Esophagus squamous epithelium (tissue), 5 donors: ENCODE results near the gene PTPRN2. TPM values are rescaled to one million over a fixed set of nuclear protein-coding genes. Genes with fewer than 3 reads are reported as not detected.

Experiments
- DNase-seq: peaks from one replicate; lab custom pipeline; 2025; lab: John Stamatoyannopoulos, UW
- H3K27ac ChIP-seq, 4 donors: fragments of 200-600 bp; sonication (generic); one replicate each; pipeline ENCODE4 v1.5.1; 2016 to 2019; ENCODE audit warnings: mild to moderate bottlenecking in 1 of 4
- H3K27me3 ChIP-seq, 4 donors: fragments of 200-600 bp; sonication (generic); 1 replicate in 3 of 4; 2 replicates in 1 of 4; pipeline versions ENCODE4 v1.5.1 to v1.6.0; 2017 to 2021; ENCODE audit warnings: antibody characterized with exemption in 1 of 4
- H3K36me3 ChIP-seq, 3 donors: fragments of 200-600 bp; sonication (generic); one replicate each; pipeline ENCODE4 v1.5.1; 2016 to 2019
- H3K4me1 ChIP-seq, 3 donors: fragments of 200-600 bp; sonication (generic); one replicate each; pipeline ENCODE4 v1.5.1; 2017 to 2019
- H3K4me3 ChIP-seq, 4 donors: fragments of 200-600 bp; sonication (generic); 1 replicate in 3 of 4; 2 replicates in 1 of 4; pipeline ENCODE4 v1.5.1; 2016 to 2019; ENCODE audit warnings: mild to moderate bottlenecking in 2 of 4, moderate library complexity in 1 of 4
- H3K9me3 ChIP-seq, 3 donors: fragments of 200-600 bp; sonication (generic); one replicate each; pipeline ENCODE4 v1.5.1; 2016 to 2019
- POLR2A ChIP-seq, 4 donors: fragments of 450-650 bp; IDR thresholded peaks; one replicate each; pipeline ENCODE4 v1.6.1; 2017; ENCODE audit warnings: antibody characterized with exemption in 4 of 4, mild to moderate bottlenecking in 4 of 4, moderate library complexity in 3 of 4
- WGBS, 2 donors: methylation state at CpG; one replicate each; pipeline ENCODE4 v1.1.5; 2018; 5-methylcytosine and 5-hydroxymethylcytosine counted together
- intact Hi-C: fragments of 100-400 bp; cut with DNase I; formaldehyde crosslinking; loops from one replicate; pipeline ENCODE4 v1.15.0; 2022
- total RNA-seq, 4 donors: library from RNA; depleted of rRNA; stranded (reverse); fragments of >200 nt; gene quantifications; one replicate each; pipeline ENCODE4 v1.1.0, GENCODE V29; 2016
- TF ChIP-seq, protein P1 (sequence below), 6 experiments: fragments of 450-650 bp in 4 of 6; fragments of 200-600 bp in 2 of 6; sonication (generic) in 2 of 6; IDR thresholded peaks; one replicate each; pipeline ENCODE4 v1.5.1; 2016 to 2019; ENCODE audit warnings: antibody characterized with exemption in 6 of 6, mild to moderate bottlenecking in 4 of 6, moderate library complexity in 4 of 6
- donor health status: DM: yes; HTN: yes; CAD: no.

Gene PTPRN2
- total RNA-seq, 4 donors from 2014 or later, result 0.38 to 2.7 (median 1.0) TPM

GRCh38 chr7:157954901-157955300, 632.7 kb downstream of the PTPRN2 start:
- TF ChIP-seq, protein P1, sequence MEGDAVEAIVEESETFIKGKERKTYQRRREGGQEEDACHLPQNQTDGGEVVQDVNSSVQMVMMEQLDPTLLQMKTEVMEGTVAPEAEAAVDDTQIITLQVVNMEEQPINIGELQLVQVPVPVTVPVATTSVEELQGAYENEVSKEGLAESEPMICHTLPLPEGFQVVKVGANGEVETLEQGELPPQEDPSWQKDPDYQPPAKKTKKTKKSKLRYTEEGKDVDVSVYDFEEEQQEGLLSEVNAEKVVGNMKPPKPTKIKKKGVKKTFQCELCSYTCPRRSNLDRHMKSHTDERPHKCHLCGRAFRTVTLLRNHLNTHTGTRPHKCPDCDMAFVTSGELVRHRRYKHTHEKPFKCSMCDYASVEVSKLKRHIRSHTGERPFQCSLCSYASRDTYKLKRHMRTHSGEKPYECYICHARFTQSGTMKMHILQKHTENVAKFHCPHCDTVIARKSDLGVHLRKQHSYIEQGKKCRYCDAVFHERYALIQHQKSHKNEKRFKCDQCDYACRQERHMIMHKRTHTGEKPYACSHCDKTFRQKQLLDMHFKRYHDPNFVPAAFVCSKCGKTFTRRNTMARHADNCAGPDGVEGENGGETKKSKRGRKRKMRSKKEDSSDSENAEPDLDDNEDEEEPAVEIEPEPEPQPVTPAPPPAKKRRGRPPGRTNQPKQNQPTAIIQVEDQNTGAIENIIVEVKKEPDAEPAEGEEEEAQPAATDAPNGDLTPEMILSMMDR (IDR thresholded peaks at IDR 0.05), result no peak
- TF ChIP-seq POLR2A (IDR thresholded peaks at IDR 0.05), result no peak
- H3K4me3 ChIP-seq, result no peak overlapping the region
- intact Hi-C loops, result no loop called here
- H3K36me3 ChIP-seq, result no peaks in the 10 kb centered on the region
- no peak overlapping the region for H3K27ac ChIP-seq
- no peak for DNase-seq
- no peaks in the 10 kb centered on the region for H3K4me1 ChIP-seq
- WGBS, 2 donors, result 76 to 78% methylated on average over 7 of the region's 7 CpGs
- no peaks in the 10 kb centered on the region for H3K9me3 ChIP-seq
- peaks cover 0 to 6% (median 0%) of the 10 kb centered on the region in 4 donors for H3K27me3 ChIP-seq

DNA sequence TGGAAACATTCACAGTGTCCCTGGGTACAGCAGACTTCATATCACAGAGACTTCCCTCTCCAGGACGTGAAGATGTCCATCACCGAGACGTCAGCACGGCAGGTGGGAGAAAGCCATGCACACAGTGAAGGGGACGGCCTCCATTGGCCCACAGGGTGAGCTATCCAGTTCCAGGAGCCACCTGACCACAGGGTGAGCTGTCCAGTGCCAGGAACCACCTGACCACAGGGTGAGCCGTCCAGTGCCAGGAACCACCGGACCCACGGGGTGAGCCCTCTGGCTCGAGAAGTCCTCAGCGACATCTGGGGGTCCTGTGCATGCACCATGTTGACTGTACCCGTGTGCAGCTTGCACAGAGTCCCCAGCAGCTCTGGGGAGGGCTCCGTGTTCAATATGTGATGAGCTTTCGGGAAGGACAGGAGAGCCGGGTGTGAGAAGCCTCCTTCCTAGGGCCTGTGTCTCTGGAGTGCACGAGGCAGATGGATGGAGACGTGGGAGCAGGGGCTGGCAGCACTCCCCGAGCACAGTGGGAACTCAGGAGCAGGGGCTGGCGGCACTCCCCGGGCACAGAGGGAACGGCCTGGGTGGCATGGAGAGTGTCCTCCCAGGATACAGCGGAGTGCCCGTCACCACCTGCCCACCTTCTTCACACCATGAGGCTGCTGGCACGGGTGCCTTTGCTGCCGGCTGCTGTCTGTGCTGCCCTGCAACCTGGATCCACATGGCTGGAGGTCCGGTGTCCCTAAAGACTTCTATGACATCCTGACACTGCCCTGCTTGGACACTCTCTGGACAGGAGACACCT, 634.6 kb downstream of the PTPRN2 start:
- Histone ChIP-seq H3K4me3 (no peak overlapping the region), H3K9me3 (peaks cover 0 to 7% (median 0%) of the 10 kb centered on the region in 3 donors), H3K27ac (no peak overlapping the region), H3K36me3 (no peaks in the 10 kb centered on the region), H3K27me3 (peaks cover 0 to 6% (median 0%) of the 10 kb centered on the region in 4 donors), H3K4me1 (no peaks in the 10 kb centered on the region)
- 82 to 86% methylated on average over 7 of the region's 25 CpGs for WGBS, 2 donors
- TF ChIP-seq, protein P1 (IDR thresholded peaks at IDR 0.05), result no peak
- TF ChIP-seq POLR2A (IDR thresholded peaks at IDR 0.05), result no peak
- DNase-seq, result no peak
- intact Hi-C loops, result no loop called here

DNA sequence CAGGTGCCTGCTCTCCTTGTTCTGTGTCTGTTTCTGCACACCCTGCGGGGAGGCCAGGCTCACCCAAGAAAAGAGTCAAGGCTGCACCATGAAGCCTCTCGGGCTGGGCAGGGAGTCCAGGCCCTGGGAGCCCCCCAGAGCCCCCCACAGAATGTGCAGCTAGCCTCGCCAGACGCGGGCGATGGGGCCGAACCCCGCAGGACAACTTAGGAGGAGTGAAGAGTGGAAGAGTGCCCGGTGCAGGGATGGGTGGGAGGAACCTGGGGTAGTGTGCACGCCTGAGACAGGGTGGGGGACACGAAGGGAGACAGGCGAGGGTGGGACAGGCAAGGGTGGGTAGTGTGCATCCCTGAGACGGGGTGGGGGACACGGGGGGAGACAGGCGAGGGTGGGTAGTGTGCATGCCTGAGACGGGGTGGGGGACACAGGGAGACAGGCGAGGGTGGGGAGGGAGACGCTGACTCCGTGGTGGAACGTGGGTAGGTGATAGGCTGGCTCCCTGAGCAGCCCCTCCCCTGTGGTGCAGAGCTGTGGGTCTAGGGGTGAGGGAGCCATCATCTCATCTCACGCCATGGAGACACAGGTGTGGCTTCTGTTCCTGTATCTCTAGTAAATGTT, 635.5 kb downstream of the PTPRN2 start:
- DNase-seq, result no peak
- TF ChIP-seq, protein P1 (IDR thresholded peaks at IDR 0.05), result no peak
- no peak for TF ChIP-seq POLR2A (IDR thresholded peaks at IDR 0.05)
- 86 to 90% methylated on average over 9 to 12 of the region's 21 CpGs for WGBS, 2 donors

GRCh38 chr7:157951300-157952049, 636.1 kb downstream of the PTPRN2 start:
- intact Hi-C loops, result no loop called here
- DNase-seq, result no peak
- TF ChIP-seq, protein P1 (IDR thresholded peaks at IDR 0.05), result no peak
- no peak for TF ChIP-seq POLR2A (IDR thresholded peaks at IDR 0.05)
- Histone ChIP-seq H3K4me1 (no peaks in the 10 kb centered on the region), H3K27ac (no peak overlapping the region), H3K4me3 (no peak overlapping the region), H3K9me3 (peaks cover 0 to 23% (median 0%) of the 10 kb centered on the region in 3 donors), H3K27me3 (peaks cover 0 to 6% (median 0%) of the 10 kb centered on the region in 4 donors), H3K36me3 (no peaks in the 10 kb centered on the region)
- 87 to 96% methylated on average over 12 to 20 of the region's 26 CpGs for WGBS, 2 donors

More for the DNA sequence above, 635.5 kb downstream of the PTPRN2 start:
- H3K27ac ChIP-seq, result no peak overlapping the region
- H3K9me3 ChIP-seq, result peaks cover 0 to 16% (median 0%) of the 10 kb centered on the region in 3 donors
- H3K36me3 ChIP-seq, result no peaks in the 10 kb centered on the region
- intact Hi-C loops, result no loop called here
- no peak overlapping the region for H3K4me3 ChIP-seq
- peaks cover 0 to 6% (median 0%) of the 10 kb centered on the region in 4 donors for H3K27me3 ChIP-seq
- H3K4me1 ChIP-seq, result no peaks in the 10 kb centered on the region
